CD4-positive, alpha-beta T cell treated with Interleukin-17A for 4 hours (primary cell): Measurements from ENCODE around the gene AAGAB.

Experiments
- DNase-seq: peaks from one replicate; pipeline ENCODE4 v3.0.0-alpha.2; 2020; ENCODE audit warnings: mixed read lengths

Gene AAGAB

DNA sequence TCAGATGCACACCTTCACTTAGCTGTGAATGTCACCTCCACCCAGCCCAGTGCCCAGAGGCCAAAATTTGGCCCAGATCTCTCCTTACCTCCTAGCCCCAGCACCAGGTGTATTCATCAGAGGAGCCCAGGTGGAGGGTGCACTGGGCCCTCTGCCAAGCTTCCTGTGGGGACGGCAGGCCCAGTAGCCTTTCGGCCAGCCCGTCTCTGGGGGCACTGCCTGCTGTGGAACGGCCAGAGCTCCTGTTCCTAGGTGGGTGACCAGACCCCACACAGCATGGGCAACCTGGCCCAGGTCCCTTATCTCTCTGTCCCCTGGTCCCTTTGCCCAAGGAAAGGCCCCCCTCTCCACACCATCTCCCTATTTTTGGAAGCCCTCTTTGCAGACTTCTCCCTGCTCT lies 67.8 kb downstream of the AAGAB start:
- DNase-seq, result no peak

DNA sequence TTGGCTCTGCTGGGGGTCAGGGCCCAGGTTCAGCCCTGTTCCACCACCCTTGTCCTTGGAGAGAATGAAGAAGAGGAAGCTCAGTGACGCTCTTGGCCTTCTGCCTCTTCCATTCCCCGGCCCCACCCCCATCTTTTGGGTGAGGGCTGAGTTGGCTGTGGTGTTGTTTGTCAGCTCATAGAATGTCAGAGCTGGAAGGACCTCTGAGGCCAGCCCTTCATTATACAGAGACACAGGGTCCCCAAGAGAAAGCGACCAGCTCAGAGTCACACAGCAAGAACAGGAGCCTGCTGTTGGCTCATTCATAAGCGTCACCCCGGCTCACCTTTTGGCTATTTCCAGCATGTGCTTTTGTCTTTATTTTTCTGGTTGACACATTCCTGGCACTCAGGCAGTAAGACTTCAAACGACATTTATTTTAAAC lies 68.2 kb downstream of the AAGAB start:
- no peak for DNase-seq

DNA sequence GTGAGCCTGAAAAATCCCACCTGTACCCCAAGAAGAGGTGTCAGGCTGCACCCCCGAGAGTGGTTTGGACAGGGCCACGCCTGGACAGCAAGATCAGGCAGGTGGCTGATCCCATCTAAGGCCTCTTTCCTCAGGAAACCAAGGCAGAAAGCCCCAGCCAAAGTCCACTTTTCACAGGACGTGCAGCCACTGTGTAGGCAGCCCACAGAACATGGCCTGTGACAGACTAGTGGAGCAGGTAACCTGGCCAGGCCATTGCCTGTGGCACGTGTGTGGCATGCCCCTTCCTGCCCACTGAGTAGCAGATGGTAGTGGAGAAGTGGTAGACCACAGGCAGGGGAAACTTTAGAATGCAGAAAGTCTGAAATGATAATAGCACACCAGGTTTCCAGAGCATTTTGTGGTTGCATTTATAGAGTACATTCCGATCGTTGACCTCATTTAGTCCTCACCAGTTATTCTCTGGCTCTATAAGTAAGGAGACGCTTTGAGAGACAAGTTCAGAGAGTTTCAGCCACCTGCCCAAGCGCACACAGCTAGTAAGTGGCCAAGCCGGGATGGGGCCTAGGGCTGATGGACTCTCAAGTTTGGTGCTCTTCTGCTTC lies 68.7 kb downstream of the AAGAB start:
- no peak for DNase-seq

DNA sequence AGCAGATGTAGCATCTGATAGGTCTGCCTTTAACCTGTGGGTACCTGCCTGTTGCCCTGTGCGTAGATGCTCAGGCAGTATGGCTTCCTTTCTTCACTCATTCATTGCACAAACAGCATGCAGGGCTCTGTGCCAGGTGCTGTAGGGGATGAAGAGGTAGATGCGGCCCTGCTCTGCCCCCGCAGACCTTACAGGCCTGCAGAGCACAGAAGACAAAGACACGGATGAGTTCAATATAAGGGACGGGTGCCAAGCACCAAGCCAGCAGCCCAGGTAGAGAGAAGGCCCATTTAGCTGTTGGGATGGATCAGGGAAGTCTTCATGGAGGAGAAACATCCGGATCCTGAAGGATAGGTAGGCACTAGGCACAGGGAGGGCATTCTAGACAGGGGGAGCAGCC lies 69.4 kb downstream of the AAGAB start:
- no peak for DNase-seq

DNA sequence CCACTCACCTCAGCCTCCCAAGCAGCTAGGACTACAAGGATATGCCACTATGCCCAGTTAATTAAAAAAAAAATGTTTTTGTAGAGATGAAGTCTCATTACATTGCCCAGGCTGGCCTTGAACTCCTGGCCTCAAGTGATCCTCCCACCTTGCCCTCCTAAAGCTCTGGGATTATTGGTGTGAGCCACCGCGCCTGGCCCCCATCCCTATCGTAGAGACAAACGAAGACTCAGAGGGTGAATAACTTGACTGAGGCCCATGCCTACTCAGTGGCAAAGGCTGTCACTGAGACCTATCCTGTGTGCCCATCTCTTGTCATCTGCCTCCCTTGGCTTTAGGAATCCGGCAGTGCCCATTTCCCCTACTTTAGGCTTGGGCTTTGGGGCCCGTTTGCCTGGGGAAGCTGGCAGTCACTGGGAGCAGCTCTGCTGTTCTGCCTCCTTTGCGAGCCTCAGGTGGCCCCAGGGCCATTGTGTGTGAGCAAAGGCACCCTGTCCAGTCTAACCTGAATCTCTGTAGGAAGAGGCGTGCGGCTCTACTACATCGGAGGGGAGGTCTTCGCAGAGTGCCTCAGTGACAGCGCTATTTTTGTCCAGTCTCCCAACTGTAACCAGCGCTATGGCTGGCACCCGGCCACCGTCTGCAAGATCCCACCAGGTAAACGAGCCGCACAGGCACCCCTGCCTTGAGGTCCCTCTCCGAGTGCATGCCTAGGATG lies 70.1 kb downstream of the AAGAB start:
- no peak for DNase-seq

DNA sequence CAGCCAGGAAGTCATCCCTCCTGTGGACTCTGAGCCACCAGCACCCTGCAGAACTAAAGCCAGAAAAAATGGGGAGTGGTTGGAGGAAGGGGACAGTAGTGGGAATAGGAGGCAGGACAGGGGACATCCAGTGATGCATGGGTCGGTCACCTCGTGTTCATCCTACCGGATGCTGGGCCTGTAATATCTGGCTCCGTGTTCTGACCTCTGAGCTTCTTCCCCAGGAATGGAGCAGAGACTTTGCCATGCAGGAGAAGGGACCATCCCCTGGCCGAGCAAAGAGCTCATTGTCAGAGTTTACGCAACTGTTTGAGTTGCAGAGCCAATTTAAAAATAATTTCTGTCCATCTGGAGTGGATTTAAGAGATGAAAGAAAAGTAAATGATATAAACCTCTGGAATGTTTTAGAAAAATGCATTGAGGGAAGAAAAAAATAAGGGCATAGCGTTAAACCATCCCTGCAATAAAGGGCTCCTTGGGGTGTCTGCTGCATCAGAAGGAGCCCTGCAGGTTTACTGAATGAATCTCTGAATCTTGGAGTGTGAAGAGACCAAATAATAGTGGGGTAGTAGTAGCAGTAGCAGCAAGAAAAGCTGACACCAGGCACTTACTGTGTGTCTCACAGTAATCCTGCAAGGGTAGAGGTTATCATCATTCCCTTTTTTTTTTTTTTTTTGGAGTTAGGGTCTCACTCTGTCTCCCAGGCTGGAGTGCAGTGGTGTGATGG lies 70.9 kb downstream of the AAGAB start:
- no peak for DNase-seq

DNA sequence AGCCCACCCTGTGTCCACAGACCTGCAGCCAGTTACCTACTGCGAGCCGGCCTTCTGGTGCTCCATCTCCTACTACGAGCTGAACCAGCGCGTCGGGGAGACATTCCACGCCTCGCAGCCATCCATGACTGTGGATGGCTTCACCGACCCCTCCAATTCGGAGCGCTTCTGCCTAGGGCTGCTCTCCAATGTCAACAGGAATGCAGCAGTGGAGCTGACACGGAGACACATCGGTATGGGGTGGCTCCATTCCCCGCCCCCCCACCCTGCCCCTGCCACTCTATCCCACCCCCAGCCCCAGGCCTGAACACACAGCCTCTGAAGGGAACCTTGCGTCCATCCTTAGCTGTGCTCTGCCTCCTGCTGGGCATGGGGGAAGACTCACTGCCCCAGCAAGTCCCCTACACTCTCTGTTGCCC lies 73.2 kb downstream of the AAGAB start:
- DNase-seq, result peak; percentile 39

DNA sequence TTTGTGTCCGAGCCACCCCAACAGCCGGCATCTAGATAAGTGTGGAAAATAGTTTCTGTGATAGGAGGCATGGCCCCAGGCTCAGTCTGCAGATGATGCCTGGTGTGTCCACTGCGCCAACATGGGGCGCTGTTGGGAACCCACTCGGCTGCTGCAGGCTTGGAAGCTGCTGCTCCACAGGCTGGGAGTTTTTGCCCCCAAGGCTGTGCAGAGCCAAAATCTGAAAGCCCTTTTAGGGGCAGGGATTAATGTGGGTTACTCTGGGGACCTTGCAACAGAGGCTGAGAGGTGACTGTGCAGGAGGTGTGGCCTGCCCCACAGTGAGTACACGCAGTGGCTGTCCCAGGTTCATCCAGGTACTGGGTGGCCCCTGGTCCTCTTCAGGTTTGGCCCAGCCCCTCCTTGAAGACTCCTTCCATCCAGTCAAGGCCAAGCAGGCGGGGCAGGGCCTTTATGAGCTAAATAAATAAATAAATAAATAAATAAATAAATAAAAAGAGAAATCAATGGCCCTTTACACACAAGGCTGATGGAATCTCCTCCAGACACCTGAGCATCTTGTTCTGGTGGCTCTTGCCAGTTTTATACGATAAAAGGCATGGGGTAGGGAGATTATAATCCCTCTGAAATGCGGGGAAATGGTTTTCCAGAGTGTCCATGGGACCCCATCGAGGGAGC lies 73.8 kb downstream of the AAGAB start:
- no peak for DNase-seq

DNA sequence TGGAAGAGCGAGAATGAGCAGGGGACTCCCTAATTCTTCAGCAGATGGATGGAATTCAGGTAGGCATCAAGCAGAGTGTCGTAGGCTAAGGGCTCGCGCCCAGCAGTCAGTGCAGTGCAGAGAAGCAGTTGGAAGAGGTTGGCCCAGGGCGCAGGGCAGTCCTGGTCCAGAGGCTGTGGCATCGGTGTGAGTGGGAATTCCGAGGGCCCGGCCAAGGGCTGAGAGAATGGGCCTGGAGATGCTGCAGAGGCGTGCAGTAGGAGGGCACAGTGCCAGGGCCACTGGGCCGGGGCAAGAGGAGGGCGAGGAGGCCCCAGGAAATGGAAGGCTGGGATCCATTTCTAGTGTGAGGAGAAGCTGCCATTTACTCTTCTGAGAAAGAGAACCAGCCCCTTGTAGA lies 74.4 kb downstream of the AAGAB start:
- DNase-seq, result no peak

DNA sequence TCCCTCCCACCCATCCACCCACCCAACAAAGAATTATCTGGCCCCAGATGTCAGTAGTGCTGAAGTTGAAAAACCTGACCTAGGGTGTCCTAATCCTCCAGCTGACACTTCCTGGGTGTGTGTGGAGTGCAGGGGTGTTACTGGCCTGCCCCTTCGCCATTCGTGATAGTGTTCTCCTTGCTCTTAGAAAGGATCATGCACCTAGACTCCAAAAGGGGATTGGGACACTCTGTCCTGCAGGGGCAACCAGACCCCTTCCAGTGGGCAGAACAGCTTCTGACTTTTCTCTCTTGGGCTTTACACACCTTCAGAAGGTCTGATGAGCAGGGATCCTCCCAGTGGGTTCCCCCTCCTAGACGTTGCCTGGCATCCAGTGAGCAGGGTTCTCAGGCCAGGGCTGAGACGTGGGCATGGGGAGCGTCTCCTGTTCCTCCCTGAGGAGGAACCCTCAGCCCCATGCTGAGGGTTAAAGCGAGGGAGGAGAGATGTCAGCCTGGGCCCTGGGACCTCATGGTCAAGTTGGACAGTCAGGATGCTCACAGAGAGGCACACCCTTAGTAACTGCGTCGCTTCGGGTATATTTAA lies 75.0 kb downstream of the AAGAB start:
- no peak for DNase-seq

DNA sequence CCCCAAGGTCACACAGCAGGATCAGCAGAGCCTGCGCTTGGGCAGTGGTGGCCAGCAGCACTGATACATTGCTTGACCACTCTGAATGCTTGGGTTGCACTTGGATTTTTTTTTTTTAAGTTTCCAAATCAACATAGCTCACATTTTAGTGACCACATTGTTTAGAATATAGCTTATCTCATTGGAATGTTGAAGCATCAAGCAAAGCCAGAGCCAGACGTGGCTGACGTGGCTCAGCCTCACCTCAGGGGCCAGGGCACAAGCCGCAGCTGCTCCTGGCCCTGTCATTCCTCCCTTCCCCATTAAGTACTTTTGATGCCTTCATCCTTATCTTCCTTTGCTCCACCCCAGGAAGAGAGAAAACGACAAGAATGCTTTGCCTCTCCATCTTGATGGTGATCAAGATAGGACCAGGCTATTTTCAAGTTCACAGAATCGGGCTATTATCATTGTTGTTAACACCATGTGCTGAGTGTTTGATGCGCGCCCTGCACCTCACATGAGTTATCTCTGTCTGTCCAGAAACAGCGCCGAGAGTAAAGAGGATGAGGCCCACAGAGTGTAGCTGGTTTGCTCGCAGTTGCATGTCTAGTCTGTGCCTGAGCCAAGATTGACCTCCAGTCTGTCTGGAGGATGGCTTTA lies 75.8 kb downstream of the AAGAB start:
- no peak for DNase-seq

DNA sequence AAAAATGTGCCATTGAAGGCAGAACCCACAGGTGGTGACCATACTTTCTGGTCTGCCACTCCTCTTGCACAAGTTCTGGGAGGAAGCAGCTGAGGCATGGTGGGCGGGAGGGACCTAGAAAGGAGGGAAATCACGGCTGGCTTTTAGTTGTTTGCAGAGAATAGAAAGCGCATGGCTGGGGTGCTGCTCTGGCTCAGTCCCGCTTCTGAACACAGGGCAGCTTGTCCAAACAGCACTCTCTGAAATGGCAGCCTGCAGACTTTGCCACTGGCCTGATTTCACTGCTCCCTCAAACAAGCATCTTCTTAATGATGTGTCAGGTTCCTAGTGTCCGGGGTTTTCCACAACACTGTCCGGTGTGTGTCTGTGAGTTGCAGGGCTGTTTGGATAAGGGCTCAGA lies 76.7 kb downstream of the AAGAB start:
- DNase-seq, result no peak

DNA sequence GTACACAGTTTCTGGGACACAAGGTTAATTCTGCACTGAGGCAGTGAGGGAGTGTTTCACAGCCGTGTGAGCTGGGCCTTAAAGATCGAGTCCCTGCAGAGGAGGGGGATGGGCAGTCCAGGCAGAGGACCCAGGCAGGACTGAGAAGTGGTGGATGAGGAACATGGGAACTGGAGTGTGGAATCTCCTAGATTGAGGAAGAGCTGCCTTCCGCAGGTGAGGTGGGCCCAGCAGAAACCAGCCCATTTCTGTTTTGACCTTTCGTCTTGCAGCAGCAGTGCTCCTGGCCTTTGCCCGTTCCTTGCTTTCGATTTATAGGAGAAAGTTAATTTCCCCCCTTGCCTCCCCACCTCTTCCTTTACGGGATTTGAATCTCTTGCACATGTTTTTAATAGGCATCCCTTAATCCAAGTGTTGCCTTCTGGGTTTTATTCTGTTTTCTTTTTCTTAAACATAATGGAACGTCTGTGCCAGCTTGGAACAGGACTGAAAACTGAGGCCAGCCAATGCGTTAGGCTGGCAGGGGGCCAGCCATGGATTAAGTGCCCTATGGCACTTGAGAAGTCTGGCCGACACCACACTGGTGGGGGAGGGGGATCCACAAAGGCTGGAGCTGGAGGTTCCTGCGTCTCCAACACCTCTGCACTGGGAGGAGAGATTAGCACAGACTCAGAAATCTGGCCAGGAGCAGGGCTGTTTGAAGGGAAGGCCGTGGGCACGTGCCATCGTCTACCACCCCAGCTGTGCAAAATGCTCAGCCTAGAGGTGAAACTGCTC lies 78.1 kb downstream of the AAGAB start:
- no peak for DNase-seq

DNA sequence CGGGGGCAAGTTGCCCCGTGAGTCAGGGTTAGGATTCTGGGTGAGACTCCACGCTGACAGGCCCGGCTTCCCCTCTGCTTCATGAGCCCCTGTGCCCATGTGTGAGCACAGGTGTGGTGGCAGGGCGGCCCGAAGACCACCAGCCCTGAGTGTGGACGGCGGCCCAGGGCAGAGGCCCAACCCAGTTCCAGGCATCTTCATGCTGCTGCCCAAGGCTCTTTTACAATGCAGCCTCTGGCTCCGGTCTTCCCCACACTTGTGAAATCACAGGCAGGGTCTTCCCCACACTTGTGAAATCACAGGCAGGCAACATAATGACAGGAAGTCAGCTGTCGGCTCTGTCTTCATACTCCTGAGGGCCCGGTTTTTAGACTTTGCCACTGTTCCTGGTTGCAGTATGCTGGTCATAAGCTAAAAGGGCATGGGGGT lies 78.8 kb downstream of the AAGAB start:
- DNase-seq, result no peak

DNA sequence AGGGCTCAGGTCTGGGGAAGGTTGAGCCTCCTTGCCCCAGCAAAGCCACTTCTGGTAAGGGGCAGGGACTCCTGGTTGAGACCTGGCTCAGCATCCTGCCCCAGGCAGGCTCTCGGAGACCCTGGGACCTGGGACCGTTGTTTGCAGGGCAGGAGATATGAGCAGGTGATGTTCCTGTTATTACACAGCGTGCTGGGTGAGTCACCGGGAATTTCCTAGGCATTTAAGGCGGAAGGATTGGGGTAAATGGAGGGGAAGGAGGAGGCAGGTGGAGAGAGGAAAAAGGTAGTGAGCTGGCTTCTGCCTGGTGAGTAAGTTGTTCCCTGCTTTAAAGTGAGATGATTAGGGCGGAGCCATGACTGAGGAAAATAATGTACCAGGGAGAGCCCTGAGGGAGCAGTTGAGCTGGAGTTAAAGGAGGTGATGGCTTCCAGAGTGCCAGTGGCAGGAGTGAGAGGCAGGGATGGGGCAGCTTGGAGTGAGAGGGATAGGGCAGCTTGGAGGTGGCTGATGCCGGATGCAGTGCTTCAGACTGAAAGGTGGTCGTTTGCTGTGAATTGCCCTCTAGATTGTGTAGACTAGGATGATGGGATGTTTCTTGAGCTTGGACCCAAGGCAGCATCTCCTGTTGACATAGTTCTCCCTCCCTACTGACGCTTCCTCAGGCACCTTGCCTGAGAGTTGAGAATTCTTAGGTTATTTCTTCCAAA lies 79.4 kb downstream of the AAGAB start:
- DNase-seq, result peak; percentile 1

DNA sequence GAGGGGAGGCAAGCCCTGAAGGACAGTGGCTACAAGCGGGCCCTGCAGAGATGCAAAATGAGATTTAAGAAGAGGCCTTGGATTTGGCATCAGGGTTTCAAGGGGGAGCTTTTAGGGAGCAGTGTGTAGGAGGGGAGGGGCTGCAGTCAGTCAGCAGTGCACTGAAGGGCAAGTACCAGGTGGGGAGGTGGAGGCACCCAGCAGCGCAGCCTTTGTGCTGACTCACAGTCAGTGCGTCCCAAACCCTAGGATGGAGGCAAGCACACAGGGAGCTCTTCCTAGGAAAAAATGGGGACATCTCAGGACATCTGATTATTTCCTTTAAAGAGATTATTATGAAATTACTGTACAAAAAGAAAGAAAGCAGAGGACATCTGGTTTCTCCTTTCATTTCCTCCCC lies 80.0 kb downstream of the AAGAB start:
- peak; percentile 0 for DNase-seq

DNA sequence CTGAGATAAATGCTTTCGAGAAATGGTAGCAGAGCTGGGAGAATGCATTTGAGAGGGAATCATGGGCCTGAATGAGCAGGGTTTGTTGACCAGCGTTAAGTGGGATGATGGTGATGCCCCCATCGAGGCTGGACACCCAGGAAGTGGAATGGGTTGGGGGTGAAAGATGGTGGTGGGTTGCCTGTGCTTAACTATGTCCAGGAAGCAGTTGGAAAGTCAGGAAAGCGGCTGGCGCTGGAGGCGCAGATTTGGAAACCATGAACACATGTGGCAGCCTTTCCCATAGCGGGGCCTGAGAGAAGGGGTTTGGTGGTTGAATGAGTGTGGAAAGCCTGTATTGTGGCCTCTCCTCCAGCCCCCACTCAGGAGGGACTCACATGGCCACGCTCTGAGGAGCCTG lies 80.7 kb downstream of the AAGAB start:
- DNase-seq, result no peak

DNA sequence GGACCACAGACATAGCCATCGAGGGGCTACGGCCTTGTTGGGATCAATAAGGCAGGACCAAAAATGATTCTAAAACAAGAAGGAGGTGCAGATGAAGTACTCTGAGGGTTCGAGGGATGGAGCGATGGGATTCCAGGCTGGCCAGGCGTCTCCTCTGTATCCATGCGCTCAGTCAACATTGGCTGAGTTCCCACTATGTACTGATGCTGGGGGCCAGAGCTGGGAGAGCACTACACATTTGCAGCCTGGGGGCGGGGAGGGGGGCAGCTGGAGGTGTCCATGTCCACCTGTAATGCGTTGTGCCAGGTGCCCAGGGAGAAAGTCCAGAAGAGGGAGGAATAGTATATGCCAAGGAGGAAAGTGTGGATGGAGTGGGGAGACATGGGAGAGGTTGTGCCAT lies 81.5 kb downstream of the AAGAB start:
- no peak for DNase-seq

DNA sequence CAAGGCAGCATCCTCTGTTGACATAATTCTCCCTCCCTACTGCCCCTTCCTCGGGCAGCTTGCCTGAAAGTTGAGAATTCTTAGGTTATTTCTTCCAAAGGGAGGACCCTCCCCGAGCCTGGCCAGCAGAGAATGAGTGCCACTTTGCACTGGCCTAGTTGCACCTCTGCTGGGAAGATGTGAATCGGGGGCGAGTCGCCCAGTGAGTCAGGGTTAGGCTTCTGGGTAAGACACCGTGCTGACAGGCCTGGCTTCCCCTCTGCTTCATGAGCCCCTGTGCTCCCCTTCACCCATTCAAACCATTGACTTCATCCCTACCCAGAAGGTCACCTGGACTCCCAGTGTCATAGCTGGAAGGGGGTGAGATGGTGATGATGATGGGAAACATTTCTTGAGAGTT lies 82.3 kb downstream of the AAGAB start:
- DNase-seq, result no peak

DNA sequence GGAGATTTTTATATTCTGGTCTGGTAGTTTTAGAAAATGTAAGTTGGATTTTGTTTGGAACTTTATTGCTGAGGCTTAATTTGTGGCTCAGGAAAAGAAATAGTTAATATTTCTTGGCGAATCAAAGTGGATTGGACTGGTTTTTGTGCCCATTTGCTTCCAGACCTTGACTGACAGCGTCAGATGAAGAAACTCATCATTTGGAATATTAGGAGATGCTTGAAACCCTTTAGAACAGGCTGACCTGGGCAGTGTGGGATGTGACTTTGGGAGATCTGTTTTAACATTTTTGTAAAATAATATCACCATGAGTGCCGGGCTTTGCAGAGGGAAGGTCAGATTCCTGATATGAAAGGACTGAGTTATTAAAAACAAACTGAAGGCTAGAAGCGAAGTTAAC lies 83.0 kb downstream of the AAGAB start:
- no peak for DNase-seq
